Fibroblast of villous mesenchyme (primary cell): ENCODE data around the gene SPAAR. TPM values are rescaled to one million over a fixed set of nuclear protein-coding genes. Genes with fewer than 3 reads are reported as not detected.

Experiments
- DNase-seq: peaks from one replicate; pipeline ENCODE4 v3.0.0-alpha.2; 2010; ENCODE audit warnings: low read depth
- H3K4me3 ChIP-seq: 2 replicates; pipeline ENCODE4 v1.5.1; 2011; ENCODE audit warnings: low read depth, mild to moderate bottlenecking, low read length
- CTCF ChIP-seq: IDR thresholded peaks from 2 replicates; pipeline ENCODE4 v1.5.1; 2012; ENCODE audit warnings: low read depth, mild to moderate bottlenecking, low read length; ENCODE audit not compliant: insufficient read depth
- total RNA-seq: library from RNA; depleted of rRNA; stranded (reverse); fragments of >200 nt; gene quantifications from 2 replicates; pipeline ENCODE4 v1.2.3, GENCODE V29; 2012

SPAAR gene
- total RNA-seq, 1 donor: not detected

GRCh38 chr9:35899021-35899420 lies 10.3 kb upstream of the SPAAR start:
- TF ChIP-seq CTCF: no peak
- DNase-seq: no peak
- no peak overlapping the region for H3K4me3 ChIP-seq

GRCh38 chr9:35903049-35903448 lies 6.2 kb upstream of the SPAAR start:
- peak; percentile 64 for TF ChIP-seq CTCF
- no peak overlapping the region for H3K4me3 ChIP-seq
- DNase-seq: peak; percentile 69

GRCh38 chr9:35904338-35904737 lies 5.0 kb upstream of the SPAAR start:
- TF ChIP-seq CTCF: no peak
- H3K4me3 ChIP-seq: no peak overlapping the region
- no peak for DNase-seq

GRCh38 chr9:35905051-35905781 lies 4.1 kb upstream of the SPAAR start:
- TF ChIP-seq CTCF: no peak
- DNase-seq: peak; percentile 50
- H3K4me3 ChIP-seq: no peak overlapping the region

GRCh38 chr9:35905912-35906679 lies 3.2 kb upstream of the SPAAR start, which contains the start of gene HRCT1:
HRCT1 (plus strand) TSS chr9:35906202; CDS start chr9:35906288, 86 bp downstream.
- H3K4me3 ChIP-seq: no peak within 1 kb of the TSS
- peak; percentile 96 for DNase-seq
- no peak for TF ChIP-seq CTCF

- no peak for TF ChIP-seq CTCF
- peak overlapping the region; percentile 29 for H3K4me3 ChIP-seq
- peak; percentile 92 for DNase-seq
Measured at GRCh38 chr9:35906923-35907699, 2.2 kb upstream of the SPAAR start.
